Eye (tissue), 1 donor: ENCODE measurements around the gene RBAK.
"Not testable (repeated sequence)": the region's sequence is repeated elsewhere in the genome, so short reads cannot be mapped to it uniquely, and the experiment has no call there.

Source experiments
- DNase-seq: peaks from one replicate; pipeline ENCODE4 v3.0.0-alpha.2; 2015

RBAK gene

DNA sequence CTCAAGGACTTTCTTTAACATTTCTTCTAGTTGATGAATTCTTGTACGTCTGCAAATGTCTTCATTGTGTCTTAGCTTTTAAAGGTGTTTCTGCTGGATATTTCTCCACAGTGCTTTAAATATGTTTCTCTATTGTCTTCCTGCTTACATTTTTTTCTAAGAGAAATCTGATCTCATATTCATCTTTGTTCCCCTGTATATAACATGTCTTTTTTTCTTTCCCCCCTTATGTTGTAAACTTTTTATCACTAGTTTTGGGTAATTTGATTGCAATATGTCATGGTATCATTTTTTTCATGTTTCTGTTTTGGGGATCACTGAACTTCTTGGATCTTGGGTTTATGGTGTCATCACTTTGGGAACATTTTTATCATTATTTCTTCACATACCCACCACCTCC is 7.5 kb downstream of the RBAK start:
- no peak for DNase-seq

DNA sequence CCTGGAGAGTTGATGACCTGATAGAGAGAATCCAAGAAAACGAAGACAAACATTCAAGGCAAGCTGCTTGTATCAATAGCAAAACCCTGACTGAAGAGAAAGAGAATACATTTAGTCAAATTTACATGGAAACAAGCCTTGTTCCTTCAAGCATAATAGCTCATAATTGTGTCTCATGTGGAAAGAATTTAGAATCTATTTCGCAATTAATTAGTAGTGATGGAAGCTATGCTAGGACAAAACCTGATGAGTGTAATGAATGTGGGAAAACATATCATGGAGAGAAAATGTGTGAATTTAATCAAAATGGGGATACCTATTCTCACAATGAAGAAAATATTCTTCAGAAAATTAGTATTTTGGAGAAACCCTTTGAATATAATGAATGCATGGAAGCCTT is 18.0 kb downstream of the RBAK start:
- DNase-seq, result no peak

DNA sequence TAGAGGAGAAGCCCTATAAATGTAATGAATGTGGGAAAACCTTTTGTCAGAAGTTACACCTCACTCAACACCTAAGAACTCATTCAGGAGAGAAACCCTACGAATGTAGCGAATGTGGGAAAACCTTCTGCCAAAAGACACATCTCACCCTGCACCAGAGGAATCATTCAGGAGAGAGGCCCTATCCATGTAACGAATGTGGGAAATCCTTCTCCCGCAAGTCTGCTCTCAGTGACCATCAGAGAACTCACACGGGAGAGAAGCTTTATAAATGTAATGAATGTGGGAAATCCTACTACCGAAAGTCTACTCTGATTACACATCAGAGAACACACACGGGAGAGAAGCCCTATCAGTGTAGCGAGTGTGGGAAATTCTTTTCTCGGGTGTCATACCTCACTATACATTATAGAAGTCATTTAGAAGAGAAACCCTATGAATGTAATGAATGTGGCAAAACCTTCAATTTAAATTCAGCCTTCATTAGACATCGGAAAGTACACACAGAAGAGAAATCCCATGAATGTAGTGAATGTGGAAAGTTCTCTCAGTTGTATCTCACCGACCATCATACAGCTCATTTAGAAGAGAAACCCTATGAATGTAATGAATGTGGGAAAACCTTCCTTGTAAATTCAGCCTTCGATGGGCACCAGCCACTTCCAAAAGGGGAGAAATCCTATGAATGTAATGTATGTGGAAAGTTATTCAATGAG is 18.9 kb downstream of the RBAK start:
- peak; percentile 19 for DNase-seq

DNA sequence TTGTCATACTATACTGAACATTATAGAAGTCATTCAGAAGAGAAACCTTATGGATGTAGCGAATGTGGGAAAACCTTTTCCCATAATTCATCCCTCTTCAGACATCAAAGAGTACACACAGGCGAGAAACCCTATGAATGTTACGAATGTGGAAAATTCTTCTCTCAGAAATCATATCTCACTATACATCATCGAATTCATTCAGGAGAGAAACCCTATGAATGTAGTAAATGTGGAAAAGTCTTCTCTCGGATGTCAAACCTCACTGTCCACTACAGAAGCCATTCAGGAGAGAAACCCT is 19.4 kb downstream of the RBAK start:
- no peak for DNase-seq

DNA sequence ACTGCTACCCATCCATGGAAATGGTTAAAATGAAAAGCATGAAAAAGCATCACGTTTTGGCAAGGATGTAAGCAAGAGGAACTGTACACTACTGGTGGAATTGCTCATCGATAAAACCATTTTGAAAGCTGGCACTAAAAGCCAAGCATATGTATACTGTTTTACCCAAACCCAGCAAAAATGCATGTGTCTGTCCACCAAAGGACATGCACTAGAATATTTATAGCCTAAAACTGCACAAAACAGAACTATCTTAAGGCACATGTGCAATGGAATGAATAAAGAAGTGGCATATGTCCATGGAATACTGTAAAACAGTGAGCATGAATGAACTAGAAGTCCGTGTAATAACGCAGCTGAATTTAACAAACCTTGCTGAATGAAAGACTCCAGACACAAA is 22.9 kb downstream of the RBAK start:
- no peak for DNase-seq

DNA sequence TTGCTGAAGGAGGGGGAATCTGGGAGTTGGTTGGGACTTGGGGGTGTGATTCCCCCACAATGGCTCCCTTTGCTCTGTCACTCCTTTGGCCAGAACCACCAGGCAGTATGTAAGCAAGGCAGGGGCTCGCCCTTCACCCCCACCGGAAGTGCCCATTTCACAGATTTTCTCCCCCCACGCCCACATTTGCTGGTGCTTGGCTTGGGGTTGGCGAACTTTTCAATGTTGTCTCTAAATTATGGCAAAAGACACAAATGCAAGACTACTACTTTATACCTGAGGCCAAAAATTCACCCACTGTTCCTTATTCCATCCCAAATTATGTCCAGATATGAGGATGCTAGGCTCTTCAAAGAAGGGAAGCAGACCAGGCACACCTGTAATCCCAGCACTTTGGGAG is 24.5 kb downstream of the RBAK start:
- no peak for DNase-seq

DNA sequence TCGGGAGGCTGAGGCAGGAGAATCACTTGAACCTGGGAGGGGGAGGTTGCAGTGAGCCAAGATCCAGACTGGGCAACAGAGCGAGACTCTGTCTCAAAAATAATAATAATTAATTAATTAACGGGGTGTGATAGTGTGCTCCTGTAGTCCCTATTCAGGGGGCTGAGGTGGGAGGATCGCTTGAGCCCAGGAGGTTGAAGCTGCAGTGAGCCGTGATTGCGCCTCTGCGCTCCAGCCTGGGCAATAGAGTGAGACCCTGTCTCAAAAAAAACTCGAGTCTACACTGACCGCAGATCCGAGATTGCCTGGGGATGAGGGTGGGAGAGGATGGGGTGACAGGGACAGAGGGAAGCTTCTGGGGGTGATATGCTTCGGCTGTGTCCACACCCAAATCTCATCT is 29.5 kb downstream of the RBAK start:
- not testable (repeated sequence) for DNase-seq

DNA sequence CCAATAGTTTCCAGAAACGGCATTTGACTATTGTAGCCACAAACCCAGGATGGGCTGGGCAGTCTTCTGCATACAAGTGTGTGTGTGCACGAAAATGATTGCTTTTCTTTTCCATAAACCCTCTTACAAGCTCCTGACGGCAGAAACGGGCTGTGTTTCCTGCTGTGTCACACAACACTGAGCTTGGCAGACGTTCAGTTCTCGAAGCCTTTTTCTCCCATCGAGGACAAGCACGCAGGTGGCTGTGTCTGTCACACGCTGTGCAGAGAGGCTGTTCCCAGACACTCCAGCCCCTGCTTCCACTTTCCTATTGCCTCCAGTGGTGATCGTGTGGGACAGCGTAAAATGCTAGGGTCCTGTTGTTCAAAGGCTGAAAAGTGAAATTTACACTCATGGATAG is 32.1 kb downstream of the RBAK start:
- DNase-seq, result no peak

DNA sequence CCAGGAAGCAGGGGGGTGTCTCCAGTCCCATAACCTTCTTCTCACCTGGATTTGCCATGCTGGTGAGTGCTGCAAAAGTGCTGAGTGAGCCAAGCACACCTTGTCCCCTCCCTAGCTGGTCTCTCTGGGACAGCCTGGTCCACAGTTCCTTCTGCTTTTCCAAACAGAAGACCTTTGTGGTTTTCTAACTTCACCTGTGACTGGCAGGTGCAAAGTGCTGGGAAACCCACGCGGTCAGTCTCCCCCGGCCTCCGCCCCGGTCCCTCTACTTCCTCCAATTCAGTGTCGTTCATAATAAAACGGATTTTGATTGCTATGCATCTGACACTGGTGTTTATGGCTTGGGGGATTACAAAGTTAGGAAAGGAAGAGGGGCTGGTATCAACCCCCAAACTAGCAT is 37.1 kb downstream of the RBAK start:
- DNase-seq, result no peak

DNA sequence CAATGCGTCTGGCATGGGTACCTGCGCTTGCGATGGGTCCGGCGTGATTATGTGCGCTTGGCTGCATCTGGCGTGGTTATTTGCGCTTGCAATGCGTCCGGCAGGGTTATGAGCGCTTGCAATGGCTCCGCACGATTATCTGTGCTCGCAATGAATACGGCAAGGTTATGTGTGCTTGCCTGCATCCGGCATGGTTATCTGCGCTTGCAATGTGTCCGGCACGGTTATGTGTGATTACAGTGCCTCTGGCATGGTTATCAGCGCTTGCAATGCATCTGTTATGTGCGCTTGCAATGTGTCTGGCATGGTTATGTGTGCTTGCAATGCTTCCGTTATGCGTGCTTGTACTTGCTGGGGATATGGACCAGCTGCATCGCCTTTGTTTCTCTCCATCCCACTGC is 37.7 kb downstream of the RBAK start:
- no peak for DNase-seq

DNA sequence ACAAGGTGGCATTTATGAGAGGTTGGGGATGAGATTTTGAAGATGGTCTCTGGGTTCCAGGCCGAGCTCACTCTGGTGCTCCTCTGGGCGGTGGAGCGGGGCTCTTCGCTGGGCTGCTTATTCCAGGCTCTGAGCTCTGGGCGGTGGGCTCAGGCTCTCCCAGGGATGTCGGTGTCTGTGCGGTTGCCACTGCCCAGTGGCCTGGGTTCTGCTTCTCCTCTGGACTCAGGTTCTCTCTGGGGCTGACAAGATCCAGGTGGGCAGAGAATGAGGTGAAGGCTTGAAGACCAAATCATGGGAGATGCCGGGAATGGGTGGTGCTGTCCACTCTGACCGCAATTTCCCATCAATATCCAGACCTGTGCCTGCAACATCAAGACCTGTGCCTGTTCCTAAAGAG is 40.6 kb downstream of the RBAK start:
- DNase-seq, result no peak

DNA sequence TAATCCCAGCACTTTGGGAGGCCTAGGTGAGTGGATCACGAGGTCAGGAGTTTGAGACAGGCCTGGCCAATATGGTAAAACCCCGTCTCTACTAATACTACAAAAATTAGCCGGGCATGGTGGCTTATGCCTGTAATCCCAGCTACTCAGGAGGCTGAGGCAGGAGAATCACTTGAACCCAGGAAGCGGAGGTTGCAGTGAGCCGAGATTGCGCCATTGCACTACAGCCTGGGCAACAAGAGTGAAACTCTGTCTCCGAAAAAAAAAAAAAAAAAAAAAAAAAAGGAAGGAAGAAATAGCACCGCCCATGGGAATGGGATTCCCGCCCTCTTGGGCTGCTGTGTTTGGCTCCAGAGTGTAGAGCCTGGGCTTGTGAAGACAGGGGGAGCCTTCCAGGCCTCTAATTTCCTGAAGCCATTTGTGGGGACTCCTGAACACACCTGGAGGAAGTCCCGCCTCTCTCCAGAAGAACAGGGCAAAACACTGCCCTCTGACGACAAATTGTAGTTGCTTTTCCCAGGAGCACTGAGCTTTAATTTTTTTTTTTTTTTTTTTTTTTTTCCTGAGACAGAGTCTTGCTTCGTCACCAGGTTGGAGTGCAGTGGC is 42.7 kb downstream of the RBAK start:
- DNase-seq, result not testable (repeated sequence)

DNA sequence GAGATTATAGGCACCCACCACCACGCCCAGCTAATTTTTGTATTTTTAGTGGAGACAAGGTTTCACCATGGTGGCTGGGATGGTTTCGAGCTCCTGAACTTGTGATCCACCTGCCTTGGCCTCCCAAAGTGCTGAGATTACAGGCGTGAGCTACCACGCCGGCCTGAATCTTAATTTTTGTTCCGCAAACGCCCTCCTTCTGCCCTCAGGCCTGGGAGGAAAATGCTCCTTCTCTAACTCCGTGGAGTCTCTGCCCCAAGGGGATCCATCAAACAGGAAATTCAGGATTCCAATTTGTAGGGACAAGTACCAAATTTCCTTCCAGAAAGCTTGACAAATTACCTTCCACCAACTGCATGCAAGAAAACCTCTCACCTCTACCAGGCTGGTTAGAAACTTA is 43.2 kb downstream of the RBAK start:
- no peak for DNase-seq

DNA sequence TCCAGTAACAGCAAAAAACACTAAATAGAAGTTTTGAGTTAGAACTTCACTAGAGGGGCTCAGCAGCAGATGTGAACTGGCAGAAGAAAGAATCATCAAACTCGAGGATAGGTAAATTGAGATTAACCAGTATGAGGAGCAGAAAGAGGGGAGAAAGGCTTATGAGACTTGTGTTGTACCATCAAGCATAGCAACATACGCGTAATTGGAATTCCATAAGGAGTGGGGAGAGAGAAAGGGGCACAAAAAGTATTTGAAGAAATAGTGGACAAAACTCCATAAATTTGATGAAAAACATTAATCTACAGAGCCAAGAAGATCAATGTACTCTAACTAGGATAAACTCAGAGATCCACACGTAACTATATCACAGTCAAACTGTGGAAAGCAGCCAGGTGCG is 48.3 kb downstream of the RBAK start:
- no peak for DNase-seq

DNA sequence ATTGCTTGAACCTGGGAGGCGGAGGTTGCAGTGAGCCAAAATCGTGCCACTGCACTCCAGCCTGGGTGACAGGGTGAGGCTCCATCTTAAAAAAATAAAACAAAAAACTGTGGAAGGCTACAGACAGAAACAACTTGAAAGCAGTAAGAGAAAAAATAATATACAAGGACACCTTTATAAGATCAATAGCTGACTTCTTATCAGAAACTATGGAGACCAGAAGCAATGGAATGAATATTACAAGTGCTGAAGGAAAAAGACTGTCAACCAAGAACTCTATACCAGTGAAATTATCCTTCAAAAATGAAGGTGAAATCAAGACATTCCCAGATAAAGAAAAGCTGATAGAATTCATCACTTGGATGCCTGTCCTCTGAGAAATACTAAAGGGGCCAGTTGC is 49.0 kb downstream of the RBAK start:
- no peak for DNase-seq

DNA sequence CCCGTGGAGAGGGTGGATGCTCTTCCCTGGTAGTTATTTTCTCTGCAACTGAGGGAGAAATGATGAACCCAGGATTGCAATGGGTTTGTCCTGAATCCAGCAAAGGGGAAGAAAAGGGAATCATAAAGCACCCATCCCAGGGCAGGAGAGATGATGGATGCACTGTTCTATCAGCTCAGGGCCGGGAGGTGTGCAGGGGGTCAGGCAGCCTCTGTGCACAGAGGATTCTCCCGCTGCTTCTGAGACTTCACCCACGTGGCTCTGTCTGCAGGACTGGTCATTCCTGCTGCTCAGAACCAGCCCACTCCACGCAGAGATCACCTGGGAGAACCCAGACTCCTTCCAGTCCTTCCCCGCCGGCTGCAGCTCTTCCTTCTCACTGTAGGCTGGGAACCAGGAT is 70.7 kb downstream of the RBAK start:
- DNase-seq, result no peak

DNA sequence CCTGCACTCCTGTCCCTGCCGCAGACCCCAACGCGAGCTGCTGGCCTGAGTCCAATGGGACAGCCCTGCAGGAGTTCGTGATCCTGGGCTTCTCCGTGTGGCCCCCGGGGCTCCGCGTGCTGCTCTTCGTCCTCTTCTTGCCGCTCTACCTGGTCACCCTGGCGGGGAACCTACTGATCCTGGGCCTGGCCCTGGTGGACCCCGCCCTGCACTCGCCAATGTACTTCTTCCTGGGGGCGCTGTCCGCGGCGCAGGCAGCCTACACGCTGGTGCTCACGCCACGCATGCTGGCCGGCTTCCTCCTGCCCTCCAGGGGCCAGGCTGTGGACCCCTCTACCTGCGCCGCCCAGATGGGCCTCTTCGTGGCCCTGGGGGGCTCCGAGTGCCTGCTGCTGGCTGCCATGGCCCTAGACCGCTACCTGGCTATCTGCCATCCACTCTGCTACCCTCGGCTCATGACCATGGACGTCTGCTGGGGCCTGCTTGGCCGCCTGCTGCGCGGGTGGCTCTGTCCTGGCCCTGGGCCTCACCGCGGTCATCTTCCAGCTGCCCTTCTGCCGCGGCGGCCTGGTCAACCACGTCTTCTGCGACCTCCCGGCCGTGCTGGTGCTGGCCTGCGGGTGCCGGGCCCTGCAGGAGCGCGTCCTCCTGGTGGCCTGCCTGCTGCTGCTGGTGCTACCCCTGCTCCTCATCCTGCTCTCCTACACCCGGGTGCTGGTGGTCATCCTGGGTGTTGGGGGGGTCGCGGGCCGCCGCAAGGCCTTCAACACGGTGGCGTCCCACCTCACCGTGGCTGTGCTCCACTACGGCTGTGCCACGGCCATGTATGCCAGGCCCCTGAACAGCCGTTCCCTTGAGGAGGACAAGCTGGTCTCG is 71.7 kb downstream of the RBAK start:
- no peak for DNase-seq
